DMS114 treated with DMSO at 0.1 percent for 48 hours (cell line): ENCODE data around the gene EN2.
"Not testable (repeated sequence)": the region's sequence is repeated elsewhere in the genome, so short reads cannot be mapped to it uniquely, and the experiment has no call there.

Source experiments
- DNase-seq: peaks from one replicate; lab custom pipeline; 2025; ENCODE audit not compliant: unreplicated experiment; lab: John Stamatoyannopoulos, UW

EN2 gene

DNA sequence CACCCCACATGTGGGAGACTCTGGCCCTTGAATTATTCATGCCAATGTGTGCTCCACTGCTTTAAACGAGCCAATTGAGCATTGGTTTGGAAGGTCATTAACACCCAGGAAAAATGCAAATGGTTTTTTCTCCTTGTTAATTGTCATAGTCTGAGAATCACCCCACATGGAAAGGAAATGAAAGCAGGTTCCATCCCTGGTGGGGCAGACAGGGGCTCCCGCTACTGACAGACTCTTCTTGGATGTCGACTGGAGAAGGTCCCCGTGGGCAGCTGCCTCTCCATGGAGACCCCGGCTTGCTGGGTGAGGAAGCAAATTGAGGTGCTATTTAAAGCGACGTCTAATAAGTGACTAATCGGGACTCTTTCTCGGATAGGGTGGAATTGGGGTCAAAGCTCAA lies 32.0 kb upstream of the EN2 start:
- DNase-seq: no peak

DNA sequence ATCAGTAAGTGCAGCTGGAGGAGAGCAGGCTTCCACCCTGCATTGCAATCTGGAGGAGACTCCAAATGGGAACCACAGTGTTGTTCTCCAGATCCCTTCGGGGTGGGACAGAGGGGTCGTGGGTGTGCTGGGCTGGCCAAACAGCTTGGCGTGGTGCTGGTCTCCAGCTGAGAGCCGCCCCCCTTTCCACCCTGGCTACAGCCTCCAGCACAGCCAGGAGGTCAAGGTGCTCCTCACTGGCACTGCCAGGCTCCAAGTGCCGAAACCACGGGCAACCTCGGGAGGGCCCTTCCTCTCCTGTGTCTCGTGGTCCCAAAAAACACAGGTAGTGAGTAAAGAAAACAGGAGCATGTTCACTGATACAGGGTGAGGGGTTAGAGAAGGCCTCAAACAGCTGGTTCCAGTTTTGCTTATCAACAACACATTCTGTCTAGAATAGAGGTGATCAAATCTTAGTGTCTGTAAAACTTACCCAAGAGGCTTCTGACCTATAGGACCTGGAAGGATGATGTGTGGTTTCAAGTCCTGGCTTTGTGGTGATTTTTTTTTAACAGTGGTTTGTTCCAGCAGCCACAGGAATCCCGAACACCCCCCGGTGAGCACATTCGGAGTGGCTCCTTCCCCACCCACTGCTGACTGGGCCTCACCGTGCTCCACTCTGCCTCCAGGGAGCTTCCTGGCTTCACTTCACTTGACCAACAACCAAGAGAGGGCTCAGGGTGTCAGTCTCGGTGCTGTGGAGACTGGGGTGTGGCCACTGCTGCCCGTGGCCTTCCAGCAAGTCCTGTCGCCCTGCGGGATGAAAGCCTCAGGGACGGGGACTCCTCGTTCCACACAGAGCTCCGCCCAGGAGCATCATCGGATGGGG lies 31.2 kb upstream of the EN2 start:
- no peak for DNase-seq

GRCh38 chr7:155427411-155428038 lies 30.4 kb upstream of the EN2 start:
- no peak for DNase-seq

DNA sequence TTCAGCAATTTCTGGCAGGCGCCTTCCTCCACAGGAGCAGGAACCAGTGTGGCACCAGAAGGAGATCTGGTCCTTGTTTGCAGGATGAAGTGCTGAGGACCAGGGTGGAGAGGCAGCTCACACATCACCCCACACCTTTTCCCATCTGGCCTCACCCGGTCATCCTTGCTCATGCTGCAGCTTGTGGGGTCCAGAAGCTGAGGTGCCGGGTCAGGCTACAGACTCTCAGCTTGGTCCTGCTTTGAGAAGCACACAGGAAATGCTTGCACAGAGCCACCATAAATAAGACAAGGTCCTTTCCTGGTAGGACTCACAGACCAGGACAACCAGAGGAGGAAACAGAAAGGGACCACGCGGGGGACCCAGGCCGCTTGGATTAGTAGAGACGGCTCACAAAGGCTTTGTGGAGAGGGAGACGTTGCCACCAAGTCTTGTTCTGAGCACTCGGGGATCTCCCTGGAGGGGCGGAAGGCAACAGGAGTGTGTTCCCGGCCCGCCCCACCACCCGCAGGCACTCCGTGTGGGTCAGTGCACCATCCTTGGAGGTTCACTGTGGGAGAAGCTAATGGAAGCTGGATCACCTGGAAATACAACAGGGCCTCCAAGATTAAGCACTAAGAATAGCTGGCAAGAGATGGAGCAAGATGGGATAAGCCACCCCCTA lies 29.6 kb upstream of the EN2 start:
- no peak for DNase-seq

- no peak for DNase-seq
Observed at GRCh38 chr7:155429651-155430050, 28.3 kb upstream of the EN2 start.

DNA sequence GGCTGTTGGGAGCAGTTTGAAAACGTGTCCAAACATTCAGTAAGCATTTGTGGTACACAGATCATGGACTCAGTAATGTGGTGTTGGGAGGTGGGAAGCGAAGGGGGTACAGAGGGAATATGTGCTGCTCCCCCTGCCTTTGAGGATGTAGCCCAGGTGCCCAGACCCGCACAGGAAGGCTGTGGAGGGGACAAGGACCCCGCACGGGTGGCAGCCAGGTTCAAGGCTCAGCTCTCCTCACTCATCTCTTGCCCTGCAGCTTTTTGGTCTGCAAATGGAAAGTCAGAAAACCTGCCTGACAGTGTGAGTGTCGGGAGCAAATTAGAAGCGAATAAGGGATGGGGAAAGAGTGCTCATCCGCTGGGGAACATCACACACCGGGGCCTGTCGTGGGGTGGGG lies 27.3 kb upstream of the EN2 start:
- no peak for DNase-seq

GRCh38 chr7:155431231-155431630 lies 26.7 kb upstream of the EN2 start:
- no peak for DNase-seq

DNA sequence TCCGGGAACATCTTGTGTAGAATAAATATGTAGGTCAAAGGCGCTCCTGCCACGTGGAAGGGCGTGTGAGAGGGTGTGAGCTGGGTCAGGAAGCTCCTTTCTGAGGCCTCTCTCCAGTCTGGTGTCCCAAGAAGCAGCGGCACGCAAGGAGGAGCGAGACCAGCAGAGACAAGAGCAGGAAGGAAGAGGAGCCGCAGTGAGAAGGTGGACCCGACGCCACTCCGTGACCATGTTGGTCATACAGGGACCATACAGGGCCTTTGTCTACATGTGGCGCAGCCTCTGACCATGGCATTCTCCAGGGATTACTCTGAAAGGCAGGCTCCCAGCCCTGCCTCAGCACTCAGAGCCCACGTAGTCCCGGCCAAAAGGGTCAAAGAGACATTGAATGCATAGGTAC lies 26.2 kb upstream of the EN2 start:
- DNase-seq: no peak

DNA sequence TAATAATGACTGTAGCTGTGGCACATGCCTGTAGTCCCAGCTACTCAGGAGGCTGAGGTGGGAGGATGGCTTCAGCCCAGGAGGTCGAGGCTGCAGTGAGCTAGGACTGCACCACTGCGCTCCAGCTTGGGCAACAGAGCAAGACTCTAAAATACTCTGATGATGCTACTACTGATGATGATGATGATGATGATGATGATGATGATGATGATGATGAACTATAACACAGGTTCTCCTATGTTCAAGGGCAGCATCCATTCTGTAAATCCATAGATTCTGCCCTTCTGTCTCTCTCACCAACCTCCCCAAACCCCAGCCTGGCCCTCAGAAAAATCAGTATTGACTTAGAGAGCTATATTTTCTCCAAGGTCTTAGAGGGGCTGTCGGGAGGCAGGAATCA lies 22.8 kb upstream of the EN2 start:
- no peak for DNase-seq

DNA sequence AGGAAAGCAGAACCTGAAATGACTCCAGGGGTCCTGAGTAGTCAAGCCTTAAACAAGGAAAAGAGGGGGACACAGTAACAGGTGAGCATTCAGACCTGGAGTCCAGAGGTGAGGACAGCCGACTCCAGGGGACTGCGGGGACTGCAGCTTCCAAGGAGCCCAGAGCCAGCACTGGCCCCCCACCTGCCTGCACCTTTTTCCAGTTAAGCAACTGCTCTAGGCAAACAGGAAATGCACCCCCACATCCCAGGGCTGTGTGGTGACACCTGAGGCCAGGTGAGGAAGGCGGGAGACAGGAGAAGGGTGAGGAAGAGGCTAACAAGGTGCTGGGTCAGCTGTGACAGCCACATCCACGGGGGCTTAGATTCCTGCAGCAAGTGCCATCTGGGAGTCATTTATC lies 20.1 kb upstream of the EN2 start:
- DNase-seq: no peak

- DNase-seq: no peak
Observed at GRCh38 chr7:155438777-155439176, 19.2 kb upstream of the EN2 start.

- no peak for DNase-seq
Observed at GRCh38 chr7:155439311-155440017, 18.5 kb upstream of the EN2 start.

GRCh38 chr7:155440018-155440410 lies 17.9 kb upstream of the EN2 start:
- no peak for DNase-seq

DNA sequence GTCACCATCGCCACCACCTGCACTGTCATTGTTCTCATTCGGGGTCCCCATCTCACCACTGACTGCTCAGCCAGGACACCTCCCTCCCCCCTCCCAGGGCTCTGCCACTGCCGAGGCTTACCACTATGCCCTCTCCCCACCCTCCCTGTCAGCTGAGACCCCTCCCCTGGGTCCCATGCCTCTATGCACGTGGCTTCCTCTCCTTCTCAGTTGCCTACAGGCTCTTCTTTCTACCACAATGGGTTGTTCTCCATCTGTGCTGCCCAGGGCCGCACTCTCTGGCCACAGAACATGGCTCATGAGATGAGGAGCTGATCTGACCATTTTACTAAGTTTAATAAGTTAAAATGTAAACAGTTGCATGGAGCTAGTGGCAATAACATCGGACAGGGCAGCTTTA lies 16.1 kb upstream of the EN2 start:
- DNase-seq: no peak

DNA sequence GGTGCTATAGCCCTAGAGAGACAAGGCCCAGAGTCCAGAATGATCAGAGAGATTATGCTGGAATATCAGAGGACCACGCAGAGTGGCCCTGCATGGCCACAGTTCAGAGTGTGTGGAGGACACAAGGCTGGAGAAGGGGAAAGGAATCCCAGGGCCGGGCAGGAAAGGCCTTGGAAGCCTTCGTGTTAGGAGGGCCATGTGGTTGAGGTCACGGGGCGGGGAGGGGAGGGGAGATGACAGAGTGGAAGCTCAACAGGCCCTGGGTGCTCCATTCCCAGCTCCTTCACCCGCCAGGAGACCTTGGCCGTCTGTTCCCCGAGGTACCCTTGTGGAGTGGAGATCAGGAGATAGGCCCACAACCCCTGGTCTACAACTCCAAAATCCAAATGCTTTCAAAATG lies 13.2 kb upstream of the EN2 start:
- DNase-seq: no peak

- not testable (repeated sequence) for DNase-seq
Observed at GRCh38 chr7:155445606-155446005, 12.3 kb upstream of the EN2 start.

DNA sequence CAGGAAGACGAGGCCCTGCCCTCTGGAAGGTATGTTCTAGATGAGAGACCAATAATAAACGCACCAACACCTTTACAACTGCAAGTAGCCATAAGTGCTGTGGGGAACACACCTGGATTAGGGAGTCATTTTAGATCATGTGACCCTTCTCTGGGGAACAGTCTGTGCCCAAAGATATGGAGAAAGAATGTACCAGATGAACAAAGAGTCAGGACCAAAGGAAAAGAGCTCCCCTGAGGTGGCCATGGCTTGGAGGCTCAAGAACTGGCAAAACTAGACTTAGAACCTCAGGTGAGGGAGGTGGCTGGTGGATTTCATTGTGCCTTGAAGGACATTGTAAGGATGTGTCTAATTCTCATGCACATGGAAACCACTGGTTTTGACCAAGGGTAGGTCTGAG lies 10.3 kb upstream of the EN2 start:
- no peak for DNase-seq

DNA sequence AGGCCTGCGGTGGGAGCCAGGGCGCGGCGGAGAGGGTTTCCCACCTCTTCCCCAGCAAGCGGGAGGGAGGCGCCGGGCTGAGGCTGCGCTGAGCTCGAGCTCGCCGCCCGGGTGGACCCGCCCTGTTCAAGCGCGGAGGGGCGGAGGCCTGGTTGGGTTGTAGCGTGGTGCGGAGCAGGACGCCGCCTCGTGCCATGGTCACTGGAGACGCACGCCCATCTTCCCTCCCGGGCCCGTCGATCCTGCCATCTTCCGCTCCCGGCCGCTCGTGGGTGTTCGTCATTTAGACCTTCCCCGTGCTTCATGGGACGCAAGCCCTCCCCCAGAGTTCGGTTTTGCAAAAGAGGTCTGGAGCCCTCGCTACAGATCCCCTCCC lies 9.3 kb upstream of the EN2 start:
- peak; percentile 8 for DNase-seq

- DNase-seq: peak; percentile 6
Observed at GRCh38 chr7:155449008-155449868, 8.7 kb upstream of the EN2 start.

GRCh38 chr7:155449869-155450557 lies 7.9 kb upstream of the EN2 start:
- no peak for DNase-seq
